KMS-11 (cell line): Measurements from ENCODE around the gene TBC1D22B.

Experiments used
- H2AFZ ChIP-seq: fragments of 200-600 bp; sonication (generic); 2 replicates; pipeline ENCODE4 v1.6.1; 2016; ENCODE audit warnings: antibody characterized with exemption, mixed run types, low read depth
- H3K27ac ChIP-seq: fragments of 200-600 bp; sonication (generic); 2 replicates; pipeline ENCODE4 v1.6.1; 2016; ENCODE audit warnings: mild to moderate bottlenecking, mixed run types
- H3K27me3 ChIP-seq: fragments of 200-600 bp; sonication (generic); 2 replicates; pipeline ENCODE4 v1.6.1; 2017; ENCODE audit warnings: mild to moderate bottlenecking, low read depth, mixed run types, moderate library complexity; ENCODE audit not compliant: insufficient read depth
- H3K36me3 ChIP-seq: fragments of 200-600 bp; sonication (generic); 2 replicates; pipeline ENCODE4 v1.6.1; 2017; ENCODE audit warnings: mild to moderate bottlenecking, mixed run types; ENCODE audit not compliant: insufficient read depth
- H3K4me1 ChIP-seq: fragments of 200-600 bp; sonication (generic); 2 replicates; pipeline ENCODE4 v1.6.1; 2016; ENCODE audit warnings: mild to moderate bottlenecking, low read depth, mixed run types; ENCODE audit not compliant: poor library complexity, severe bottlenecking
- H3K4me2 ChIP-seq: fragments of 200-600 bp; sonication (generic); 2 replicates; pipeline ENCODE4 v1.7.0; 2016; ENCODE audit warnings: mild to moderate bottlenecking, mixed run types
- H3K4me3 ChIP-seq: fragments of 200-600 bp; sonication (generic); IDR thresholded peaks from 2 replicates; pipeline ENCODE4 v1.6.1; 2017; ENCODE audit warnings: low read depth, low read length, mixed read lengths; ENCODE audit not compliant: insufficient read depth
- H3K79me2 ChIP-seq: fragments of 200-600 bp; sonication (generic); 2 replicates; pipeline ENCODE4 v1.6.1; 2016; ENCODE audit warnings: low read depth, mixed run types; ENCODE audit not compliant: insufficient read depth
- H3K9ac ChIP-seq: fragments of 200-600 bp; sonication (generic); 2 replicates; pipeline ENCODE4 v1.6.1; 2016; ENCODE audit warnings: mild to moderate bottlenecking, mixed run types
- H4K20me1 ChIP-seq: fragments of 200-600 bp; sonication (generic); 2 replicates; pipeline ENCODE4 v1.6.1; 2016; ENCODE audit warnings: mild to moderate bottlenecking, mixed run types; ENCODE audit not compliant: insufficient read depth
- CTCF ChIP-seq: fragments of 200-600 bp; sonication (generic); conservative IDR thresholded peaks from 2 replicates; pipeline ENCODE4 v1.6.1; 2017; ENCODE audit warnings: low read depth, mild to moderate bottlenecking, antibody characterized with exemption, low read length, moderate library complexity, mixed read lengths

Gene TBC1D22B

GRCh38 chr6:37347177-37347576, 89.6 kb downstream of the TBC1D22B start:
- Histone ChIP-seq H3K36me3 (no peaks in the 10 kb centered on the region), H3K4me3 (no peak overlapping the region), H3K9ac (no peak overlapping the region), H3K4me2 (no peak overlapping the region), H3K27me3 (no peaks in the 10 kb centered on the region), H3K79me2 (no peaks in the 10 kb centered on the region), H3K4me1 (no peaks in the 10 kb centered on the region), H2AFZ (no peak overlapping the region), H4K20me1 (no peaks in the 10 kb centered on the region), H3K27ac (no peak overlapping the region)
- TF ChIP-seq CTCF: no peak

GRCh38 chr6:37347670-37348111, 90.1 kb downstream of the TBC1D22B start:
- no peaks in the 10 kb centered on the region for H3K36me3 ChIP-seq
- H3K9ac ChIP-seq: no peak overlapping the region
- no peaks in the 10 kb centered on the region for H4K20me1 ChIP-seq
- no peak overlapping the region for H3K27ac ChIP-seq
- no peak overlapping the region for H3K4me3 ChIP-seq
- H3K27me3 ChIP-seq: no peaks in the 10 kb centered on the region
- TF ChIP-seq CTCF: no peak
- no peaks in the 10 kb centered on the region for H3K4me1 ChIP-seq
- no peaks in the 10 kb centered on the region for H3K79me2 ChIP-seq
- no peak overlapping the region for H2AFZ ChIP-seq
- no peak overlapping the region for H3K4me2 ChIP-seq

- TF ChIP-seq CTCF: no peak
- no peaks in the 10 kb centered on the region for H4K20me1 ChIP-seq
Measured at GRCh38 chr6:37351027-37351426, 93.5 kb downstream of the TBC1D22B start.

GRCh38 chr6:37352384-37352783, 94.8 kb downstream of the TBC1D22B start:
- Histone ChIP-seq H3K27me3 (no peaks in the 10 kb centered on the region; the same call in 1 of the 2 replicates), H4K20me1 (no peaks in the 10 kb centered on the region), H3K79me2 (peaks cover 21% of the 10 kb centered on the region), H2AFZ (no peak overlapping the region), H3K27ac (no peak overlapping the region), H3K36me3 (no peaks in the 10 kb centered on the region), H3K9ac (no peak overlapping the region), H3K4me1 (peaks cover 15% of the 10 kb centered on the region), H3K4me3 (no peak overlapping the region), H3K4me2 (no peak overlapping the region)
- TF ChIP-seq CTCF: no peak

More at GRCh38 chr6:37351027-37351426, 93.5 kb downstream of the TBC1D22B start:
- Histone ChIP-seq H3K27me3 (no peaks in the 10 kb centered on the region; the same call in 1 of the 2 replicates), H3K79me2 (peaks cover 18% of the 10 kb centered on the region), H3K9ac (no peak overlapping the region), H3K36me3 (no peaks in the 10 kb centered on the region), H3K4me2 (no peak overlapping the region), H3K27ac (no peak overlapping the region), H2AFZ (no peak overlapping the region), H3K4me3 (no peak overlapping the region), H3K4me1 (peaks cover 15% of the 10 kb centered on the region)
